PC-9 (cell line): ENCODE data around the gene C1QL4. TPM values are rescaled to one million over a fixed set of nuclear protein-coding genes. Genes with fewer than 3 reads are reported as not detected.

ENCODE experiments used
- BruUV-seq: library from RNA; stranded (reverse); fragments of 400-500 nt; replicated peaks from 2 replicates; lab custom pipeline; 2021; lab: Mats Ljungman, UMichigan
- CTCF ChIA-PET: fragments of 300-600 bp; sonication (Branson Sonifier 250); formaldehyde crosslinking; loops from one replicate; lab custom pipeline; 2022; ENCODE audit warnings: antibody characterized with exemption; lab: Charles Lee
- POLR2A ChIA-PET: fragments of 300-600 bp; sonication (Branson Sonifier 250); formaldehyde crosslinking; loops from one replicate; lab custom pipeline; 2022; ENCODE audit warnings: antibody characterized with exemption; ENCODE audit not compliant: unreplicated experiment; lab: Charles Lee
- DNase-seq, 2 experiments: peaks; one replicate each; pipeline versions ENCODE4 v3.0.0 to v3.0.0-alpha.2; 2015 to 2022; ENCODE audit warnings: mixed read lengths in 1 of 2
- H2AFZ ChIP-seq: fragments of 200-600 bp; sonication (generic); 2 replicates; pipeline ENCODE4 v1.8.1; 2017; ENCODE audit warnings: antibody characterized with exemption
- H3F3A ChIP-seq: fragments of 200-600 bp; sonication (generic); 2 replicates; pipeline ENCODE4 v1.8.1; 2017; ENCODE audit warnings: antibody characterized with exemption, mild to moderate bottlenecking, low read depth; ENCODE audit not compliant: insufficient read depth
- H3K27ac ChIP-seq: fragments of 200-600 bp; sonication (generic); 2 replicates; pipeline ENCODE4 v1.6.1; 2016; ENCODE audit warnings: mixed run types
- H3K27me3 ChIP-seq: fragments of 200-600 bp; sonication (generic); 2 replicates; pipeline ENCODE4 v1.6.1; 2016; ENCODE audit warnings: low read depth, mixed run types; ENCODE audit not compliant: insufficient read depth
- H3K36me3 ChIP-seq: fragments of 200-600 bp; sonication (generic); 2 replicates; pipeline ENCODE4 v1.6.1; 2016; ENCODE audit warnings: low read depth, mixed run types
- H3K4me1 ChIP-seq: fragments of 200-600 bp; sonication (generic); replicated peaks from 2 replicates; pipeline ENCODE4 v1.6.1; 2016; ENCODE audit warnings: mixed run types; ENCODE audit not compliant: insufficient read depth
- H3K4me2 ChIP-seq: fragments of 200-600 bp; sonication (generic); 2 replicates; pipeline ENCODE4 v1.6.1; 2017; ENCODE audit warnings: mixed run types
- H3K4me3 ChIP-seq: fragments of 200-600 bp; sonication (generic); 2 replicates; pipeline ENCODE4 v1.6.1; 2016; ENCODE audit warnings: mixed run types
- H3K79me2 ChIP-seq: fragments of 200-600 bp; sonication (generic); 2 replicates; pipeline ENCODE4 v1.6.1; 2017; ENCODE audit warnings: low read depth, mixed run types
- H3K9me2 ChIP-seq: fragments of 200-600 bp; sonication (generic); 2 replicates; pipeline ENCODE4 v1.8.1; 2017; ENCODE audit warnings: mild to moderate bottlenecking; ENCODE audit not compliant: insufficient read depth
- H3K9me3 ChIP-seq: fragments of 200-600 bp; sonication (generic); 2 replicates; pipeline ENCODE4 v1.8.1; 2016; ENCODE audit warnings: low read depth; ENCODE audit not compliant: insufficient read depth
- H4K20me1 ChIP-seq: fragments of 200-600 bp; sonication (generic); 2 replicates; pipeline ENCODE4 v1.8.1; 2017; ENCODE audit not compliant: insufficient read depth
- CTCF ChIP-seq: fragments of 200-600 bp; sonication (generic); conservative IDR thresholded peaks from 2 replicates; pipeline ENCODE4 v1.6.1; 2017; ENCODE audit warnings: mixed run types, antibody characterized with exemption, mild to moderate bottlenecking, moderate library complexity
- EZH2 ChIP-seq: fragments of 200-600 bp; sonication (generic); IDR thresholded peaks from 2 replicates; pipeline ENCODE4 v1.8.0; 2017; ENCODE audit warnings: antibody characterized with exemption, low read depth
- intact Hi-C: fragments of 100-400 bp; cut with micrococcal nuclease; formaldehyde crosslinking; loops from one replicate; pipeline ENCODE4 v1.10.0; 2022; ENCODE audit not compliant: unreplicated experiment
- total RNA-seq: library from RNA; stranded (reverse); gene quantifications from 2 replicates; pipeline ENCODE4 v1.2.3, GENCODE V29; 2021

Gene C1QL4
- total RNA-seq, 1 experiment from 2014 or later: 0.22 TPM

- Histone ChIP-seq H3K4me3 (no peak overlapping the region), H4K20me1 (no peaks in the 10 kb centered on the region), H3F3A (no peaks in the 10 kb centered on the region; the same call in 1 of the 2 replicates), H3K27ac (no peak overlapping the region), H3K79me2 (no peaks in the 10 kb centered on the region), H3K4me1 (peaks cover 8% of the 10 kb centered on the region), H2AFZ (no peak overlapping the region), H3K4me2 (no peak overlapping the region), H3K9me3 (no peaks in the 10 kb centered on the region), H3K27me3 (peaks cover under 1% of the 10 kb centered on the region; the same call in 1 of the 2 replicates), H3K36me3 (no peaks in the 10 kb centered on the region), H3K9me2 (no peaks in the 10 kb centered on the region)
- no TSS peak for BruUV-seq
- TF ChIP-seq EZH2 (no peak), CTCF (no peak)
- CTCF ChIA-PET: interaction anchor here (0.6 to 1.0 kb wide), 3 partner anchors 21 to 352 kb away, joined by 3 to 4 read pairs (median 3); no protein-coding TSS in a partner anchor
- POLR2A ChIA-PET: interaction anchor here (0.6 kb wide), 1 partner anchor 150 kb away, joined by 3 read pairs; no protein-coding TSS in a partner anchor
- intact Hi-C loops: no loop called here
- no peak for DNase-seq
Measured at GRCh38 chr12:49352351-49352750, 15.4 kb upstream of the C1QL4 start.

GRCh38 chr12:49349266-49349665 lies 12.3 kb upstream of the C1QL4 start:
- H3K4me3 ChIP-seq: no peak overlapping the region
- no peaks in the 10 kb centered on the region for H3K9me2 ChIP-seq
- peaks cover 28% of the 10 kb centered on the region for H3K4me1 ChIP-seq
- TF ChIP-seq CTCF: no peak
- no peak for TF ChIP-seq EZH2
- H3K4me2 ChIP-seq: no peak overlapping the region
- CTCF ChIA-PET: no interaction called here
- H3K36me3 ChIP-seq: no peaks in the 10 kb centered on the region
- no peaks in the 10 kb centered on the region for H3K79me2 ChIP-seq
- peaks cover 29% of the 10 kb centered on the region for H3K27me3 ChIP-seq
- DNase-seq: no peak
- POLR2A ChIA-PET: no interaction called here
- no peak overlapping the region for H2AFZ ChIP-seq
- H3F3A ChIP-seq: no peaks in the 10 kb centered on the region
- H3K27ac ChIP-seq: no peak overlapping the region
- no TSS peak for BruUV-seq
- intact Hi-C loops: loop anchor here (5.0 kb wide), 1 partner anchor 273 kb away; the partner anchor contains the start of gene PRPF40B
- H4K20me1 ChIP-seq: no peaks in the 10 kb centered on the region
- H3K9me3 ChIP-seq: no peaks in the 10 kb centered on the region

GRCh38 chr12:49348781-49349180 lies 11.8 kb upstream of the C1QL4 start:
- peaks cover 28% of the 10 kb centered on the region for H3K4me1 ChIP-seq
- POLR2A ChIA-PET: no interaction called here

More at GRCh38 chr12:49348781-49349180, 11.8 kb upstream of the C1QL4 start:
- Histone ChIP-seq H3K27me3 (peaks cover 34% of the 10 kb centered on the region), H3K27ac (no peak overlapping the region), H4K20me1 (no peaks in the 10 kb centered on the region), H3K9me3 (no peaks in the 10 kb centered on the region), H3K36me3 (no peaks in the 10 kb centered on the region), H3K4me3 (no peak overlapping the region), H2AFZ (no peak overlapping the region), H3K79me2 (no peaks in the 10 kb centered on the region), H3K4me2 (no peak overlapping the region), H3F3A (no peaks in the 10 kb centered on the region), H3K9me2 (no peaks in the 10 kb centered on the region)
- DNase-seq: no peak
- intact Hi-C loops: loop anchor here (5.0 kb wide), 1 partner anchor 274 kb away; the partner anchor contains the start of gene PRPF40B
- BruUV-seq: no TSS peak
- CTCF ChIA-PET: no interaction called here
- TF ChIP-seq EZH2 (no peak), CTCF (no peak)
